ENCODE results near the gene GEN1. TPM values are rescaled to one million over a fixed set of nuclear protein-coding genes. Genes with fewer than 3 reads are reported as not detected.

GEN1 gene
- polyA plus RNA-seq, 1 donor from 2014 or later, result 9.4 TPM

- Histone ChIP-seq H2AFZ (ENCODE audit: low read depth, low read length) (no peak overlapping the region), H3K4me2 (ENCODE audit: low read length) (no peak overlapping the region)
Measured at GRCh38 chr2:17827785-17828184, 73.8 kb downstream of the GEN1 start.

More at GRCh38 chr2:17827785-17828184, 73.8 kb downstream of the GEN1 start:
- Histone ChIP-seq H3K9ac (ENCODE audit: low read length) (no peak overlapping the region), H3K79me2 (replicated peaks; ENCODE audit: insufficient read depth, low read length) (no peaks in the 10 kb centered on the region), H3K9me2 (ENCODE audit: insufficient read depth, low read length) (no peaks in the 10 kb centered on the region), H3K27ac (ENCODE audit: low read length) (no peak overlapping the region), H3K36me3 (ENCODE audit: insufficient read depth, low read length) (no peaks in the 10 kb centered on the region), H3K9me3 (ENCODE audit: low read length) (no peaks in the 10 kb centered on the region), H3F3A (ENCODE audit: insufficient read depth, low read length, poor library complexity, severe bottlenecking) (no peaks in the 10 kb centered on the region), H4K20me1 (ENCODE audit: insufficient read depth) (no peaks in the 10 kb centered on the region), H3K27me3 (ENCODE audit: insufficient read depth, low read depth, low read length) (no peaks in the 10 kb centered on the region), H3K4me3 (ENCODE audit: low read length) (no peak overlapping the region)
- TF ChIP-seq TAF1 (IDR thresholded peaks at IDR 0.05; ENCODE audit: low read depth), result no peak
- TF ChIP-seq SMC3 (conservative IDR thresholded peaks at IDR 0.05; ENCODE audit: poor library complexity), result no peak
- TF ChIP-seq REST (IDR thresholded peaks at IDR 0.05; ENCODE audit: borderline replicate concordance), result no peak
- no peak for TF ChIP-seq RAD21 (conservative IDR thresholded peaks at IDR 0.05)
- TF ChIP-seq CTCF (IDR thresholded peaks at IDR 0.05; ENCODE audit: poor library complexity, severe bottlenecking), result no peak
- TF ChIP-seq EZH2 (IDR thresholded peaks at IDR 0.05; ENCODE audit: borderline replicate concordance, insufficient read depth, low read length, poor library complexity, severe bottlenecking), result no peak
- no peak for TF ChIP-seq MXI1 (conservative IDR thresholded peaks at IDR 0.05; ENCODE audit: poor library complexity, severe bottlenecking)

Data from neural cell (in vitro differentiated cells).